DND-41 (cell line): ENCODE data around the gene ZNF445.

Experiments
- CTCF ChIP-seq: IDR thresholded peaks from 2 replicates; pipeline ENCODE4 v1.5.1; 2012; ENCODE audit warnings: borderline replicate concordance, low read length, moderate library complexity, mild to moderate bottlenecking; ENCODE audit not compliant: poor library complexity, severe bottlenecking; ENCODE audit errors: extremely low read depth
- EZH2 ChIP-seq: IDR thresholded peaks from 3 replicates; pipeline ENCODE4 v1.6.1; 2012; ENCODE audit warnings: borderline replicate concordance, low read depth, mild to moderate bottlenecking, moderate library complexity, low read length, inconsistent platforms; ENCODE audit not compliant: severe bottlenecking

DNA sequence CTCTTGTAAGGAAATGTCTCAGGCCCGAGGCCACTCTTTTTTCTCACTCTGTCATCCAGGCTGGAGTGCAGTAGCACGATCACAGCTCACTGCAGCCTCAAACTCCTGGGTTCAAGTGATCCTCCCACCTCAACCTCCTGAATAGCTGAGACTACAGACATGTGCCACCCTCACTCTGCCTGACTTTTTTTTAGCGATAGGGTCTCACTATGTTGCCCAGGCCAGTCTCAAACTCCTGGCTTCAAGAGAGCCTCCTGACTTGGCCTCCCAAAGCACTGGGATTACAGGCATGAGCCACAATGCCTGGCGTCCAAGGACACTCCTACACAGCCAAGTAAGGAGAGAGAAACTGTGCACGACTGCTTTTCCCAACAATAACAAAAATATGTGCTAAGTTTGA lies 7.6 kb downstream of the ZNF445 start:
- no peak for TF ChIP-seq EZH2
- TF ChIP-seq CTCF: no peak
